Measurements from ENCODE around the gene POLD4.

POLD4 gene

DNA sequence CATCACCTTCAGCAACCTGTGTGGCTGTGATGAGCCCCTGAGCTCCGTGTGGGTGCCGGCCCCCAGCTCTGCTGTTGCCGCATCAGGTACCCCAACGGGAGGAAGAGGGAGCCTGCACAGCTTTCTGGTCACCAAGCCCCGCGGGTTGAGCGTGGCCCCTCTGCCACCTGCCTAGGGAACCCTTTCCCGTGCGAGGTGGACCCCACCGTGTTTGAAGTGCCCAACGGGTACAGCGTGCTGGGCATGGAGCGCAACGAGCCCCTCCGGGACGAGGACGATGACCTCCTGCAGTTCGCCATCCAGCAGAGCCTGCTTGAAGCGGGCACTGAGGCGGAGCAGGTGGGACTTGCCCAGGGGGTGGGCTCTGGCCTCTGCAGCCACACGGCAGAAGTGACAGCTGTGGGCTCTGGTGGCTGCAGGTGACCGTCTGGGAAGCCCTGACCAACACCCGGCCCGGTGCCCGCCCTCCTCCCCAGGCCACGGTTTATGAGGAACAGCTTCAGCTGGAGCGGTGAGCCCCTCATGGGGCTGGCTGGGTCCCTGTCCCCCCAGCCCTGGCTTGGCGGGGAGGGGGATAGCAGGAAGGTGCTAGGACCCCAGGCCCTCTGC, 51.9 kb downstream of the POLD4 start:
- in situ Hi-C loops (cut with HindIII; ENCODE audit: low sequenced_read_pairs) = no loop called here
- H3K4me3 ChIP-seq (ENCODE audit: low read depth, low read length) = no peak overlapping the region
- DNase-seq (ENCODE audit: low read depth, low spot score) = no peak
- TF ChIP-seq, protein P1, sequence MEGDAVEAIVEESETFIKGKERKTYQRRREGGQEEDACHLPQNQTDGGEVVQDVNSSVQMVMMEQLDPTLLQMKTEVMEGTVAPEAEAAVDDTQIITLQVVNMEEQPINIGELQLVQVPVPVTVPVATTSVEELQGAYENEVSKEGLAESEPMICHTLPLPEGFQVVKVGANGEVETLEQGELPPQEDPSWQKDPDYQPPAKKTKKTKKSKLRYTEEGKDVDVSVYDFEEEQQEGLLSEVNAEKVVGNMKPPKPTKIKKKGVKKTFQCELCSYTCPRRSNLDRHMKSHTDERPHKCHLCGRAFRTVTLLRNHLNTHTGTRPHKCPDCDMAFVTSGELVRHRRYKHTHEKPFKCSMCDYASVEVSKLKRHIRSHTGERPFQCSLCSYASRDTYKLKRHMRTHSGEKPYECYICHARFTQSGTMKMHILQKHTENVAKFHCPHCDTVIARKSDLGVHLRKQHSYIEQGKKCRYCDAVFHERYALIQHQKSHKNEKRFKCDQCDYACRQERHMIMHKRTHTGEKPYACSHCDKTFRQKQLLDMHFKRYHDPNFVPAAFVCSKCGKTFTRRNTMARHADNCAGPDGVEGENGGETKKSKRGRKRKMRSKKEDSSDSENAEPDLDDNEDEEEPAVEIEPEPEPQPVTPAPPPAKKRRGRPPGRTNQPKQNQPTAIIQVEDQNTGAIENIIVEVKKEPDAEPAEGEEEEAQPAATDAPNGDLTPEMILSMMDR (IDR thresholded peaks at IDR 0.05; ENCODE audit: low read depth, low read length) = no peak

Measured in astrocyte of the spinal cord (primary cell).